ENCODE results near the gene CTAG1A. TPM values are rescaled to one million over a fixed set of nuclear protein-coding genes. Genes with fewer than 3 reads are reported as not detected.
"Not testable (repeated sequence)": the region's sequence is repeated elsewhere in the genome, so short reads cannot be mapped to it uniquely, and the experiment has no call there.

The CTAG1A gene
- total and polyA plus RNA-seq, 2 experiments from 2014 or later, result not detected

DNA sequence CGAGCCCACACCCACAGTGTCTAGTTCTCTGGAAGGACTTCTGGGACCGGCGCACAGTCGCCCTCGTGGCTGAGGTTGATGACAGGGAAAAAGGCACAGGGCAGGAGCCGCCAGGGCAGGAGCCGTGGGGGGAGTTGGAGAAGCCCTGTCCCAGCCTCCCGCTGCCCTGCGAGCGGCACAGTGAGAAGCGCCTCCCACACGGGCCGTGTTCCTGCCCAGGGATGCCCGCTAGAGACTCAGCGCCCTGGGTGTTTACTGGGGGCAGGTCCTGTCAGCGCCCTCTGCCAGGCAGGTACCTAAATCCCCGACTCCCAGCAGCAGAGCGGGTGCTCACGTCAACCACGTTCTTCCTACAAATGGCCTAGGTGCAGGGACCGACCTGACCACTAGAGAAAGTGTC, 26.0 kb upstream of the CTAG1A start:
- H3K4me1 Mint-ChIP-seq; H3K4me3 Mint-ChIP-seq; H3K27ac ChIP-seq (ENCODE audit: low read depth); H3K27ac Mint-ChIP-seq; H2AFZ ChIP-seq; ATAC-seq; H3F3A ChIP-seq (replicated peaks; ENCODE audit: low read depth); H3K79me2 ChIP-seq (replicated peaks; ENCODE audit: insufficient read depth); H3K4me1 ChIP-seq (ENCODE audit: insufficient read depth); H3K9me3 Mint-ChIP-seq; H3K4me2 ChIP-seq; H3K36me3 Mint-ChIP-seq (ENCODE audit: low read depth); DNase-seq (ENCODE audit: low spot score); H4K20me1 ChIP-seq (replicated peaks; ENCODE audit: insufficient read depth); H3K4me3 ChIP-seq; H3K27me3 ChIP-seq (ENCODE audit: insufficient read depth); H3K27me3 Mint-ChIP-seq (ENCODE audit: insufficient read depth, low read depth, poor library complexity); H3K36me3 ChIP-seq (ENCODE audit: insufficient read depth); H3K9me2 ChIP-seq (ENCODE audit: insufficient read depth): not testable (repeated sequence)

DNA sequence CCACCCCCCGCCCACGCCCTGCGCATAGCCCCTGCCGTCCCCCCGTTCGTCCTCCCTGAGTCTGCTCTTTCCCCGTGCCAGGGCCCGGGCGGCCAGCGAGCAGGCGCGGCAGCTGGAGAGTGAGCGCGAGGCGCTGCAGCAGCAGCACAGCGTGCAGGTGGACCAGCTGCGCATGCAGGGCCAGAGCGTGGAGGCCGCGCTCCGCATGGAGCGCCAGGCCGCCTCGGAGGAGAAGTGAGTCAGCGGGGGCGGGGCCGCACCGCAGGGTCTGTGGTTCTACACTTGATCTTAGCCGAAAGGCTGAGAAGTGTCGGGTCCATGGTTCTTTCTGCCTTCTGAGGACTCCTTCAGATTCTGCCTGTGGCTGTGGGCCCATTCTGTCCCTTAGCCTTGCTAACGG, 24.6 kb upstream of the CTAG1A start:
- not testable (repeated sequence) for H3K4me1 ChIP-seq (ENCODE audit: insufficient read depth); H3K4me3 ChIP-seq; H3K79me2 ChIP-seq (replicated peaks; ENCODE audit: insufficient read depth); H3K36me3 Mint-ChIP-seq (ENCODE audit: low read depth); DNase-seq (ENCODE audit: low spot score); H3K9me2 ChIP-seq (ENCODE audit: insufficient read depth); H4K20me1 ChIP-seq (replicated peaks; ENCODE audit: insufficient read depth); H2AFZ ChIP-seq; H3K27ac Mint-ChIP-seq; H3F3A ChIP-seq (replicated peaks; ENCODE audit: low read depth); H3K27me3 ChIP-seq (ENCODE audit: insufficient read depth); H3K9me3 Mint-ChIP-seq; H3K27me3 Mint-ChIP-seq (ENCODE audit: insufficient read depth, low read depth, poor library complexity); H3K4me3 Mint-ChIP-seq; H3K4me2 ChIP-seq; H3K4me1 Mint-ChIP-seq; H3K36me3 ChIP-seq (ENCODE audit: insufficient read depth); H3K27ac ChIP-seq (ENCODE audit: low read depth)
- ATAC-seq, result peak; percentile 27

DNA sequence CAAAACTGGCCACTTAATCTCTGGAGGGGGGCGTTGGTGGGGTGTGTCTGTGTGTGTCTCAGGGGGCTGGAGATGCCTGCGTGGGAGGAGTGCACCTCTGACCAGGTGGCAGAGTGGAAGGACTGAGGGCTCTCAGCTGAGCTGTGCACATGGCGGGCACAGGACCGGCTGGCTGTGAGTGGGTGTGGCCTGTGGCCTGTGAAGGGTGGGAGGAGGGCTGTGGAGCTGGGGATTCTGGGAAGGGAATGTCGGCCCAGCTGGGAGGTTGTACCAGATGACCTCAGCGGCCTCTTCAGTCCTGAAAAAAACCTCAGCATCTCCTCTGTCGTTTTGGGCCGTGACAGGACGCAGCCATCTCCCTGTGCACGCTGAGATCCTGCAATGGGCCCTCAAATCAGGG, 22.6 kb upstream of the CTAG1A start:
- ATAC-seq, H3K27ac Mint-ChIP-seq: not testable (repeated sequence)

GRCh38 chrX:154570361-154570760, 14.6 kb upstream of the CTAG1A start:
- H2AFZ ChIP-seq; H3K27me3 ChIP-seq (ENCODE audit: insufficient read depth); H3K4me1 Mint-ChIP-seq; H3F3A ChIP-seq (replicated peaks; ENCODE audit: low read depth); H3K9me3 Mint-ChIP-seq; H3K27ac ChIP-seq (ENCODE audit: low read depth); H3K4me3 ChIP-seq; H3K79me2 ChIP-seq (replicated peaks; ENCODE audit: insufficient read depth); H3K27me3 Mint-ChIP-seq (ENCODE audit: insufficient read depth, low read depth, poor library complexity); H3K36me3 ChIP-seq (ENCODE audit: insufficient read depth); H3K4me1 ChIP-seq (ENCODE audit: insufficient read depth); H3K4me3 Mint-ChIP-seq; H3K27ac Mint-ChIP-seq; H3K36me3 Mint-ChIP-seq (ENCODE audit: low read depth); H3K9me2 ChIP-seq (ENCODE audit: insufficient read depth); DNase-seq (ENCODE audit: low spot score); H3K4me2 ChIP-seq; H4K20me1 ChIP-seq (replicated peaks; ENCODE audit: insufficient read depth): not testable (repeated sequence)
- peak; percentile 74 for ATAC-seq

More for the DNA sequence above, 22.6 kb upstream of the CTAG1A start:
- not testable (repeated sequence) for H3K27me3 ChIP-seq (ENCODE audit: insufficient read depth); H3K36me3 ChIP-seq (ENCODE audit: insufficient read depth); DNase-seq (ENCODE audit: low spot score); H3K9me3 Mint-ChIP-seq; H4K20me1 ChIP-seq (replicated peaks; ENCODE audit: insufficient read depth); H3K36me3 Mint-ChIP-seq (ENCODE audit: low read depth); H3K4me2 ChIP-seq; H3K4me3 ChIP-seq; H3K9me2 ChIP-seq (ENCODE audit: insufficient read depth); H3K27ac ChIP-seq (ENCODE audit: low read depth); H3K79me2 ChIP-seq (replicated peaks; ENCODE audit: insufficient read depth); H3F3A ChIP-seq (replicated peaks; ENCODE audit: low read depth); H3K4me1 ChIP-seq (ENCODE audit: insufficient read depth); H3K4me1 Mint-ChIP-seq; H3K4me3 Mint-ChIP-seq; H3K27me3 Mint-ChIP-seq (ENCODE audit: insufficient read depth, low read depth, poor library complexity); H2AFZ ChIP-seq

DNA sequence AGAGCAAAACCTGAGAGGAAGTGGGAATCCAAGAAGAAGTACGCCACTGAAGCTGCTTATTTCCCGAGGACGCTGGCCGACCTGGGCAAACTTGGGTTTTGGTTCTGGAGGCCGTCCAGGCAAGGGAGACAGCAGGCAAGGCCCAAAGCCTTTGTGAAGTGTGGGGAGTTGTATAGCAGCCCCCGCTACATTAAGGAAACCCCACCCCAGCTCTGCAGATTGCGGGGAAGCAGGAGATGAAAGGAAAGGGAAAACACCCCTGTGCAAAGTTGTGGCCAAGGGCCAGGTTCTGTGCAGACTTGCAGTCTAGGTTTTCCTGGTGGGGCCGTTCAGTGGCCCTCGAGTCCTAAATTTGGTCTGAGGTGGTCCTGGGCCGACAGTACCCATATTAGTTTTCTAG, 11.9 kb upstream of the CTAG1A start:
- H3K27ac Mint-ChIP-seq; DNase-seq (ENCODE audit: low spot score); H2AFZ ChIP-seq; ATAC-seq; H3K4me2 ChIP-seq; H4K20me1 ChIP-seq (replicated peaks; ENCODE audit: insufficient read depth); H3K79me2 ChIP-seq (replicated peaks; ENCODE audit: insufficient read depth); H3K9me3 Mint-ChIP-seq; H3K36me3 Mint-ChIP-seq (ENCODE audit: low read depth); H3K4me3 ChIP-seq; H3K4me3 Mint-ChIP-seq; H3K4me1 Mint-ChIP-seq; H3K4me1 ChIP-seq (ENCODE audit: insufficient read depth); H3K27me3 ChIP-seq (ENCODE audit: insufficient read depth); H3F3A ChIP-seq (replicated peaks; ENCODE audit: low read depth); H3K36me3 ChIP-seq (ENCODE audit: insufficient read depth); H3K27ac ChIP-seq (ENCODE audit: low read depth); H3K27me3 Mint-ChIP-seq (ENCODE audit: insufficient read depth, low read depth, poor library complexity); H3K9me2 ChIP-seq (ENCODE audit: insufficient read depth): not testable (repeated sequence)

GRCh38 chrX:154575076-154575475, 9.9 kb upstream of the CTAG1A start:
- not testable (repeated sequence) for DNase-seq (ENCODE audit: low spot score); H2AFZ ChIP-seq; H3K4me3 ChIP-seq; H3K4me1 Mint-ChIP-seq; H3K36me3 ChIP-seq (ENCODE audit: insufficient read depth); H3K27ac ChIP-seq (ENCODE audit: low read depth); H3K9me2 ChIP-seq (ENCODE audit: insufficient read depth); H4K20me1 ChIP-seq (replicated peaks; ENCODE audit: insufficient read depth); H3K36me3 Mint-ChIP-seq (ENCODE audit: low read depth); H3K9me3 Mint-ChIP-seq; H3K4me1 ChIP-seq (ENCODE audit: insufficient read depth); H3K4me3 Mint-ChIP-seq; H3K27me3 Mint-ChIP-seq (ENCODE audit: insufficient read depth, low read depth, poor library complexity); H3K27ac Mint-ChIP-seq; H3K79me2 ChIP-seq (replicated peaks; ENCODE audit: insufficient read depth); H3F3A ChIP-seq (replicated peaks; ENCODE audit: low read depth); H3K4me2 ChIP-seq; H3K27me3 ChIP-seq (ENCODE audit: insufficient read depth)
- peak; percentile 84 for ATAC-seq

GRCh38 chrX:154582994-154583393, 1.9 kb upstream of the CTAG1A start:
- not testable (repeated sequence) for H3K27ac Mint-ChIP-seq; H4K20me1 ChIP-seq (replicated peaks; ENCODE audit: insufficient read depth); DNase-seq (ENCODE audit: low spot score); H3K27me3 ChIP-seq (ENCODE audit: insufficient read depth); H3F3A ChIP-seq (replicated peaks; ENCODE audit: low read depth); H3K4me3 ChIP-seq; H3K9me2 ChIP-seq (ENCODE audit: insufficient read depth); H3K4me2 ChIP-seq; H3K36me3 ChIP-seq (ENCODE audit: insufficient read depth); H2AFZ ChIP-seq; ATAC-seq; H3K27ac ChIP-seq (ENCODE audit: low read depth); H3K9me3 Mint-ChIP-seq; H3K4me1 ChIP-seq (ENCODE audit: insufficient read depth); H3K27me3 Mint-ChIP-seq (ENCODE audit: insufficient read depth, low read depth, poor library complexity); H3K36me3 Mint-ChIP-seq (ENCODE audit: low read depth); H3K4me3 Mint-ChIP-seq; H3K4me1 Mint-ChIP-seq; H3K79me2 ChIP-seq (replicated peaks; ENCODE audit: insufficient read depth)

All from GM23338 (cell line).